H1 (cell line): ENCODE data around the gene POLR2H. TPM values are rescaled to one million over a fixed set of nuclear protein-coding genes. Genes with fewer than 3 reads are reported as not detected.

ENCODE experiments used
- CTCF ChIA-PET: fragments of 300-600 bp; sonication (Branson Sonifier 250); formaldehyde crosslinking; loops from one replicate; lab custom pipeline; 2021; ENCODE audit not compliant: partially characterized antibody; lab: Charles Lee
- POLR2A ChIA-PET: fragments of 300-600 bp; sonication (Branson Sonifier 250); formaldehyde crosslinking; loops from one replicate; lab custom pipeline; 2021; ENCODE audit warnings: inconsistent platforms; ENCODE audit not compliant: partially characterized antibody; lab: Charles Lee
- DNase-seq, 2 experiments: peaks; one replicate each; pipeline versions ENCODE4 v3.0.0 to v3.0.0-alpha.2; 2010 to 2022; ENCODE audit warnings: low spot score in 2 of 2, low read depth in 1 of 2, mixed read lengths in 1 of 2
- FAIRE-seq: peaks from 2 replicates; lab custom pipeline; 2011; peaks lifted over from hg19 to GRCh38; lab: Jason Lieb, UNC
- H2AFZ ChIP-seq: 2 replicates; pipeline ENCODE4 v1.8.1; 2012; ENCODE audit warnings: low read length, inconsistent platforms
- H2AK5ac ChIP-seq: 2 replicates; pipeline ENCODE4 v1.6.1; 2013; ENCODE audit warnings: low read depth, low read length
- H2BK120ac ChIP-seq: replicated peaks from 2 replicates; pipeline ENCODE3; 2013; ENCODE audit warnings: low read depth, low read length, inconsistent platforms
- H2BK12ac ChIP-seq: 2 replicates; pipeline ENCODE4 v1.6.1; 2013; ENCODE audit warnings: low read depth, low read length
- H2BK15ac ChIP-seq: 2 replicates; pipeline ENCODE4 v1.6.1; 2013; ENCODE audit warnings: low read length
- H2BK20ac ChIP-seq: 2 replicates; pipeline ENCODE4 v1.6.1; 2013; ENCODE audit warnings: low read length
- H2BK5ac ChIP-seq: 2 replicates; pipeline ENCODE4 v1.6.1; 2013; ENCODE audit warnings: low read depth, low read length
- H3K14ac ChIP-seq: 2 replicates; pipeline ENCODE4 v1.6.1; 2013; ENCODE audit warnings: inconsistent platforms; ENCODE audit not compliant: insufficient read length
- H3K18ac ChIP-seq: 2 replicates; pipeline ENCODE4 v1.6.1; 2013; ENCODE audit warnings: low read length; ENCODE audit errors: extremely low read depth
- H3K23ac ChIP-seq: 2 replicates; pipeline ENCODE4 v1.6.1; 2013; ENCODE audit warnings: inconsistent platforms; ENCODE audit not compliant: insufficient read length
- H3K23me2 ChIP-seq: 2 replicates; pipeline ENCODE4 v1.6.1; 2013; ENCODE audit warnings: low read depth, low read length
- H3K27ac ChIP-seq: 2 replicates; pipeline ENCODE4 v1.6.1; 2011; ENCODE audit warnings: low read depth, low read length, inconsistent platforms
- H3K27me3 ChIP-seq, 4 experiments: replicated peaks in 1 of 4; 1 replicate in 1 of 4; 2 replicates in 3 of 4; pipeline versions ENCODE4 v1.6.1 to v1.8.1; 2011 to 2013; ENCODE audit warnings: low read length in 3 of 4, mild to moderate bottlenecking in 3 of 4, inconsistent platforms in 2 of 4, mixed read lengths in 2 of 4, moderate library complexity in 1 of 4; ENCODE audit not compliant: control insufficient read depth in 3 of 4, insufficient read depth in 3 of 4; ENCODE audit errors: extremely low read depth in 1 of 4
- H3K36me3 ChIP-seq, 4 experiments: 2 replicates each; pipeline versions ENCODE4 v1.6.1 to v1.8.1; 2011 to 2013; ENCODE audit warnings: mild to moderate bottlenecking in 4 of 4, low read length in 3 of 4, moderate library complexity in 2 of 4, control low read depth in 1 of 4, inconsistent platforms in 1 of 4; ENCODE audit not compliant: insufficient read depth in 4 of 4, control insufficient read depth in 2 of 4
- H3K4ac ChIP-seq: replicated peaks from 2 replicates; pipeline ENCODE3; 2013; ENCODE audit warnings: low read length, low read depth, mixed read lengths, inconsistent platforms; ENCODE audit not compliant: insufficient read length
- H3K4me1 ChIP-seq, 4 experiments: replicated peaks in 1 of 4; 1 replicate in 1 of 4; 2 replicates in 3 of 4; pipeline versions ENCODE4 v1.6.1 to v1.8.1; 2011 to 2013; ENCODE audit warnings: low read length in 3 of 4, inconsistent platforms in 2 of 4, mixed read lengths in 1 of 4; ENCODE audit not compliant: insufficient read depth in 4 of 4, control insufficient read depth in 3 of 4
- H3K4me2 ChIP-seq, 2 experiments: 2 replicates each; pipeline versions ENCODE4 v1.6.1 to v1.8.1; 2011 to 2013; ENCODE audit warnings: low read depth in 2 of 2, low read length in 2 of 2, control low read depth in 1 of 2, inconsistent platforms in 1 of 2, mild to moderate bottlenecking in 1 of 2; ENCODE audit not compliant: insufficient read depth in 1 of 2
- H3K4me3 ChIP-seq, 4 experiments: fragments of 200-600, 300-600 bp in 1 of 4; sonication (generic), shearing (Covaris generic), sonication (Bioruptor Twin) in 1 of 4; 2 replicates each; pipeline versions ENCODE4 v1.5.1 to v1.8.1; 2011 to 2016; ENCODE audit warnings: low read length in 4 of 4, low read depth in 3 of 4, control low read depth in 2 of 4, inconsistent platforms in 2 of 4, mild to moderate bottlenecking in 2 of 4, mixed read lengths in 1 of 4, moderate library complexity in 1 of 4; ENCODE audit not compliant: insufficient read depth in 2 of 4; ENCODE audit errors: extremely low read depth in 1 of 4
- H3K56ac ChIP-seq: replicated peaks from 2 replicates; pipeline ENCODE3; 2013; ENCODE audit warnings: low read depth, mild to moderate bottlenecking, mixed read lengths, low read length, inconsistent platforms; ENCODE audit not compliant: insufficient read length
- H3K79me1 ChIP-seq: 2 replicates; pipeline ENCODE4 v1.6.1; 2013; ENCODE audit warnings: low read depth, low read length, control low read depth
- H3K79me2 ChIP-seq, 2 experiments: 2 replicates each; pipeline versions ENCODE4 v1.6.1 to v1.8.1; 2012 to 2013; ENCODE audit warnings: low read length in 2 of 2, mild to moderate bottlenecking in 2 of 2, inconsistent platforms in 1 of 2; ENCODE audit not compliant: insufficient read depth in 2 of 2, control insufficient read depth in 1 of 2
- H3K9ac ChIP-seq, 4 experiments: replicated peaks in 1 of 4; 1 replicate in 1 of 4; 2 replicates in 3 of 4; pipeline versions ENCODE4 v1.6.1 to v1.8.1; 2011 to 2013; ENCODE audit warnings: low read depth in 3 of 4, low read length in 3 of 4, control low read depth in 2 of 4, mild to moderate bottlenecking in 2 of 4, moderate library complexity in 2 of 4, inconsistent platforms in 1 of 4; ENCODE audit errors: extremely low read depth in 1 of 4
- H3K9me3 ChIP-seq, 2 experiments: 2 replicates each; pipeline versions ENCODE4 v1.6.1 to v1.8.1; 2012 to 2013; ENCODE audit warnings: mild to moderate bottlenecking in 2 of 2, moderate library complexity in 2 of 2, control low read depth in 1 of 2, inconsistent platforms in 1 of 2, low read depth in 1 of 2, low read length in 1 of 2, mixed read lengths in 1 of 2; ENCODE audit not compliant: insufficient read depth in 2 of 2
- H4K20me1 ChIP-seq, 2 experiments: replicated peaks in 1 of 2; 2 replicates each; pipeline versions ENCODE3 to v1.8.1; 2011 to 2013; ENCODE audit warnings: inconsistent platforms in 2 of 2, low read length in 2 of 2, mild to moderate bottlenecking in 1 of 2; ENCODE audit not compliant: insufficient read depth in 2 of 2, control insufficient read depth in 1 of 2
- H4K5ac ChIP-seq: 2 replicates; pipeline ENCODE4 v1.6.1; 2013; ENCODE audit warnings: low read length, low read depth, mixed read lengths, inconsistent platforms; ENCODE audit not compliant: insufficient read length
- H4K8ac ChIP-seq: 2 replicates; pipeline ENCODE4 v1.8.0; 2013; ENCODE audit warnings: mild to moderate bottlenecking, moderate library complexity, low read length, inconsistent platforms; ENCODE audit not compliant: insufficient read depth; ENCODE audit errors: extremely low read depth
- H4K91ac ChIP-seq: replicated peaks from 2 replicates; pipeline ENCODE3; 2013; ENCODE audit warnings: low read length, mixed read lengths, inconsistent platforms; ENCODE audit not compliant: insufficient read length
- BRCA1 ChIP-seq: IDR thresholded peaks from 2 replicates; pipeline ENCODE4 v1.6.1; 2012; ENCODE audit warnings: low read depth, low read length, improper control_type of control experiment
- EZH2 ChIP-seq: fragments of 200-600 bp; sonication (generic); IDR thresholded peaks from 2 replicates; pipeline ENCODE4 v1.7.1; 2012; ENCODE audit warnings: low read depth, mild to moderate bottlenecking, moderate library complexity, low read length, inconsistent platforms; ENCODE audit not compliant: severe bottlenecking
- KDM1A ChIP-seq: fragments of 200-600, 300-600 bp; sonication (generic); IDR thresholded peaks from 2 replicates; pipeline ENCODE4 v1.7.1; 2016; ENCODE audit warnings: mild to moderate bottlenecking, low read length, borderline replicate concordance
- KDM5A ChIP-seq: fragments of 200-600 bp; IDR thresholded peaks from 2 replicates; pipeline ENCODE4 v1.7.1; 2012; ENCODE audit warnings: mild to moderate bottlenecking, low read length, inconsistent platforms, mixed read lengths
- NRF1 ChIP-seq: IDR thresholded peaks from 2 replicates; pipeline ENCODE4 v1.6.1; 2011; ENCODE audit warnings: mild to moderate bottlenecking, low read depth, low read length, improper control_type of control experiment
- WGBS, 2 experiments: shearing (Covaris generic) in 1 of 2; methylation state at CpG; one replicate each; pipeline versions ENCODE4 v1.1.6 to v1.1.7; 2013 to 2015; ENCODE audit warnings: low lambda C conversion rate in 2 of 2, mixed read lengths in 2 of 2, inconsistent platforms in 1 of 2, low coverage in 1 of 2, missing lambda C conversion rate in 1 of 2; ENCODE audit not compliant: insufficient replicate concordance in 2 of 2, insufficient coverage in 1 of 2, insufficient read length in 1 of 2; ENCODE audit errors: extremely low coverage in 1 of 2, missing lambda C conversion rate in 1 of 2; 5-methylcytosine and 5-hydroxymethylcytosine counted together
- polyA plus RNA-seq, 7 experiments: library from polyadenylated mRNA; depleted of rRNA in 3 of 7; stranded (reverse) in 5 of 7; unstranded in 2 of 7; fragments of >200 nt in 5 of 7; fragments of 200-250 nt in 2 of 7; gene quantifications; 1 replicate in 5 of 7; 2 replicates in 1 of 7; 4 replicates in 1 of 7; pipeline versions ENCODE4 v1.2.1 to v1.2.3, GENCODE V29; 2011 to 2013; ENCODE audit warnings: missing spikeins in 2 of 7, mixed read lengths in 2 of 7
- total RNA-seq: library from RNA; stranded (reverse); fragmentation: NEBNext Ultra II Directional; extraction: Animal tissue kit (Norgen Biotek cat#: 25700); gene quantifications from 2 replicates; pipeline ENCODE4 v1.2.1, GENCODE V29; 2021

POLR2H gene
- total and polyA plus RNA-seq, 2 of the 8 experiments (the other 6 are each of a cell fraction or from before 2014, with no cell fraction given) = 113 to 335 TPM

- CTCF ChIA-PET = interaction anchor here (0.7 to 4.2 kb wide), 14 partner anchors 11 to 153 kb away, joined by 3 to 34 read pairs (median 4); partner anchors contain the start of gene THPO
- no peak for FAIRE-seq
- no peak for TF ChIP-seq EZH2
- TF ChIP-seq BRCA1 = no peak
- TF ChIP-seq KDM5A = no peak
- no peak for TF ChIP-seq NRF1
- TF ChIP-seq KDM1A = no peak
These were observed 26.8 kb downstream of the POLR2H start for GRCh38 chr3:184388164-184388935.

More at GRCh38 chr3:184388164-184388935, 26.8 kb downstream of the POLR2H start:
- Histone ChIP-seq H3K27me3 (peaks cover 0 to 5% (median 2%) of the 10 kb centered on the region in 4 experiments; a peak in 4 of 7 replicates), H3K9ac (no peak overlapping the region; a peak in 1 of 7 replicates), H2BK20ac (no peak overlapping the region), H3K56ac (no peak overlapping the region), H2AFZ (no peak overlapping the region), H3K23me2 (no peaks in the 10 kb centered on the region), H4K91ac (no peak overlapping the region), H2BK120ac (no peak overlapping the region), H3K36me3 (no peaks in the 10 kb centered on the region), H2AK5ac (no peak overlapping the region), H3K79me1 (no peaks in the 10 kb centered on the region), H2BK15ac (peak overlapping the region; percentile 46; the same call in 1 of the 2 replicates), H3K18ac (no peak overlapping the region), H3K4me1 (peaks cover 0 to 3% (median 0%) of the 10 kb centered on the region in 4 experiments; a peak in 2 of 7 replicates), H2BK12ac (no peak overlapping the region), H3K23ac (no peak overlapping the region), H4K8ac (no peak overlapping the region), H3K4me3 (no peak overlapping the region), H3K14ac (no peak overlapping the region), H3K4me2 (no peak overlapping the region), H3K27ac (no peak overlapping the region), H4K20me1 (no peaks in the 10 kb centered on the region), H3K9me3 (no peaks in the 10 kb centered on the region), H2BK5ac (no peak overlapping the region), H3K4ac (no peak overlapping the region), H4K5ac (no peak overlapping the region), H3K79me2 (no peaks in the 10 kb centered on the region)
- DNase-seq = no peak
- 87% methylated on average over 8 of the region's 8 CpGs; no CpG with 5 or more reads in 1 of the 2 experiments for WGBS, 2 experiments
- POLR2A ChIA-PET = interaction anchor here (1.7 kb wide), 1 partner anchor 29 kb away, joined by 5 read pairs; no protein-coding TSS in a partner anchor
